ENCODE data around the gene CCDC51.
"Not testable (repeated sequence)": the region's sequence is repeated elsewhere in the genome, so short reads cannot be mapped to it uniquely, and the experiment has no call there.

CCDC51 gene

DNA sequence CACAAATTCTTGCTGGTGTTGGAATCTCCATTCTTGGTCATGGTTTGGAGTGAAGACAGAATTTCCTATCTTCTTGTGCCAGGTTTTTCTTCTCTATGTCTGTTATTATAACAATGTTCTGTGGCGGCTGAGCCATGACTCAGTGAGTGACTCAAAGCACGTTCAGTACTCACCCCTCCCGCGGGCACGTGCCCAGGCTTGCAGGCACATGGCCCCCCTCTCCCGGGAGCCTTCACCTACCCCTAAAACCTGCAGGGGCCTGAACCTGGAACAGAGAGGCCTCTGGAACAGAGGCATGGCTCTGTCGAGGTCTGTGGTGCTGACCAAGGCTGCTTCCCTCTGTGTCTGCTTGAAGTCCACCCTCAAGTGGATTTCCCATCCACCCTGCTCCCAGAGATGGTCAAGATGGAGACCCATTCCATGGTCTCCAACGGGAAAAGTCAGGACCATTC lies 37.6 kb downstream of the CCDC51 start:
- in situ Hi-C loops (cut with HindIII; ENCODE audit: low pct_unique_long_range_greater_than_20kb, low sequenced_read_pairs): no loop called here
- no peak for TF ChIP-seq JUND (IDR thresholded peaks at IDR 0.05; ENCODE audit: low read depth)
- DNase-seq (ENCODE audit: low read depth in 1 of 2, low spot score in 1 of 2): no peak

DNA sequence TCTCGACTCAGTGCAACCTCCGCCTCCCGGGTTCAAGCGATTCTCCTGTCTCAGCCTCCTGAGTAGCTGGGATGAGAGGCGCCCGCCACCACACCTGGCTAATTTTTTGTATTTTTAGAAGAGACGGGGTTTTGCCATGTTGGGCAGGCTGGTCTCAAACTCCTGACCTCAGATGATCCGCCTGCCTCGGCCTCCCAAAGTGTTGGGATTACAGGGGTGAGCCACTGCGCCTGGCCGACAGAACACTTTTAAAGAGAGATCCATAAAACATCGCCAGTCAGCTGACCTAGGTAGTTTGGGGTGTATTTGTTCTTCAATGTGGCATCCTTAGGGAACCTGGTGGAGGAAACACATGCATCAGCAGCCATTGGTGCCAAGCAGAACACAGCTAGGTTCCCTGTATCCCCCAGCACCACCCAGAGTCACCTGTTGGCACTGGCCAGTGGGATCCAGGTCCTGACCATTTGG lies 38.5 kb downstream of the CCDC51 start:
- DNase-seq (ENCODE audit: low read depth in 1 of 2, low spot score in 1 of 2); in situ Hi-C loops (cut with HindIII; ENCODE audit: low pct_unique_long_range_greater_than_20kb, low sequenced_read_pairs): not testable (repeated sequence)

DNA sequence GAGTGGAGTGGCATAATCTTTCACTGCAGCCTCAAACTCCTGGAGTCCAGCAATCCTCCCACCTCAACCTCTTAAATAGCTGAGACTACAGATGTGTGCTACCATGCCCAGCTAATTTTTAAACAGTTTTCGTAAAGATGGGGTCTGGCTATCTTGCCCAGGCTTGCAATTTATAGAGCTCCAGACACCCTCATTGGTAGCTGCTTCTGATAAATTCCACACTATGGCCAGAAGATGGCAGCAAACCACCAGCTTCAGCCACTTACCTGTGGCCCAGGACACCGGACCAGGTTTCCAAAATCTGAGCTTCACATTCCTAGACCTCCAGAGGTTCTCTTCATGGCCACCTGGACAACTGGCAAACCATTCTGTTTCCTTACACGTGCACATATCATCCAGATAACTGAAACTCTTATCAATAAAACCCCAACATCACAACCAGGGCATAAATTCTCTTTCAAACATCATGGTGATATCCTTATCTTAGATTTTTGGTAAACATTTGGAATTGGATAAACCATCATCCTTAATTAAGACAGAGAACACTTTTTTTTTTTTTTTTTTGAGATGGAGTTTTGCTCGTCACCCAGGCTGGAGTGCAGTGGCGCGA lies 39.0 kb downstream of the CCDC51 start:
- peak; percentile 70 to 85 for DNase-seq (ENCODE audit: low read depth in 1 of 2, low spot score in 1 of 2)
- no peak for TF ChIP-seq JUND (IDR thresholded peaks at IDR 0.05; ENCODE audit: low read depth)
- in situ Hi-C loops (cut with HindIII; ENCODE audit: low pct_unique_long_range_greater_than_20kb, low sequenced_read_pairs): no loop called here

DNA sequence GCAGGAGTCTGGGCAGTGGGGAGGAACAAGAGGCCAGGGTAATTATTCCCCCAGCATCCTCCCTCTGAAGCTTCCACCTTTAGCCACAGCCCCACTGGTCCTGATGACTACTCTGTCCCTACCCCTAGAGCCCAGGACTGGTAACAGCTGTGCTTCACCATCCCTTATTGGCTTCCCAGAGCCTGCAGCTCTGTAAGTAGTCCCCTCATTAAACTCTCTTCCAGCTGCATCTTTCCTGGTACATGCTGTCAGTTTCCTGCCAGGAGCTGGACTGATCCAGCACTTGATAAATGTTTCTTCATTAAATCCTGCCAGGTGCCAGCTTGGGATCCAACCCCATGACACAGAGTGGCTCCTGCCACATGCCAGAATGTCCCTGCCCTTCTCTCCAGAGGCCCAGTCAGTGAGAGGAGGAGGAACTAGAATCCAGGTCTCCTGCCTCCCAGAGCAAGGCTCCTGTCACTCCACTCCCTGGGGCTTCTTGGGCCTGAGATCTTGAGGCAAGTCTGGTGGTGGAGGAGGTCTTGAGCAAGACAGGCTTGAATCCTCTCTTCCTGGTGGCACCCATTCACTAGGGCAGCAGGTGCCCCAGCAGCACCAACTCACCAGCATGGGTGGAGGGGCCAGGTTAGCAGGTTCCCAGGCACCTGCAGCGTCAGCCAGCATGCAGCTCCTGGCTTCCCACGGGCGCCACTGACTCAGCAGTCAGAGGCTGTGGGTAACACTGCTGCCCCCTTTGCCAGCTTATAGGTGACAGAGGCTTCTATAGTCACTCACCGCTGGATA lies 40.3 kb downstream of the CCDC51 start:
- in situ Hi-C loops (cut with HindIII; ENCODE audit: low pct_unique_long_range_greater_than_20kb, low sequenced_read_pairs): no loop called here
- peak in 1 of 2 experiments; percentile 75 for DNase-seq (ENCODE audit: low read depth in 1 of 2, low spot score in 1 of 2)
- TF ChIP-seq JUND (IDR thresholded peaks at IDR 0.05; ENCODE audit: low read depth): no peak

DNA sequence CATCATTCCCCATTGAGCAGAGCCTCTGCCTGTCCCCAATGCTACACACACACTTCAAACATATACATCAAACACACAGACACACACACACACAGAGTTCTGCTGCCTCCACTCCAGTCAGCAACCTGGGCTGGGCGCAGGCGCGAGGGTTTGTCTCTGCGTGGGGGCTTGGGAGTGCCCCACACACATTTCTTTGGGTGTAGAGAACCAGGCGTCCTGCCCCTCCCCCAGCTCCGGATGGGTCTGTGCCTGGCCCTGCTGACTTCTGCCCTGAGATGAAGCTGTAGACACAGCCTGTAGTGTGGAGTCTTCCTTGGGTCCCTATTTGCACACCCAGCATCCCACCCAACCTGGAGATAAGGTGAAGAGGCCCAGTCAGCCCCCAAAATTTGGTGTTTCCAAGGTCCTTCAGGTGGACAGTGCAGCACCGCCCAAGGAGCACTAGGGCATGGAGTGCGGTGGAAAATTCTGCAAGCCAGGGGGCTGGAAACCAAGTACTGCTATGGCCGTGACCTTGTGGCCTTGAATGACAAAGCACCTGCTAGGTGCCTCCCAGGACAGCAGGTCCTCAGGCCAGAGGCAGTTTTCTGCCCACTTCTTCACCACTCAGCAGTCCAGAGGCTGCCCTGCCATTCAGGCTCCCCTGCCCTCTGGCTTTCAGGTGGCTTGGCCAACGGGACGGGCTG lies 41.1 kb downstream of the CCDC51 start:
- in situ Hi-C loops (cut with HindIII; ENCODE audit: low pct_unique_long_range_greater_than_20kb, low sequenced_read_pairs): no loop called here
- no peak for TF ChIP-seq JUND (IDR thresholded peaks at IDR 0.05; ENCODE audit: low read depth)

DNA sequence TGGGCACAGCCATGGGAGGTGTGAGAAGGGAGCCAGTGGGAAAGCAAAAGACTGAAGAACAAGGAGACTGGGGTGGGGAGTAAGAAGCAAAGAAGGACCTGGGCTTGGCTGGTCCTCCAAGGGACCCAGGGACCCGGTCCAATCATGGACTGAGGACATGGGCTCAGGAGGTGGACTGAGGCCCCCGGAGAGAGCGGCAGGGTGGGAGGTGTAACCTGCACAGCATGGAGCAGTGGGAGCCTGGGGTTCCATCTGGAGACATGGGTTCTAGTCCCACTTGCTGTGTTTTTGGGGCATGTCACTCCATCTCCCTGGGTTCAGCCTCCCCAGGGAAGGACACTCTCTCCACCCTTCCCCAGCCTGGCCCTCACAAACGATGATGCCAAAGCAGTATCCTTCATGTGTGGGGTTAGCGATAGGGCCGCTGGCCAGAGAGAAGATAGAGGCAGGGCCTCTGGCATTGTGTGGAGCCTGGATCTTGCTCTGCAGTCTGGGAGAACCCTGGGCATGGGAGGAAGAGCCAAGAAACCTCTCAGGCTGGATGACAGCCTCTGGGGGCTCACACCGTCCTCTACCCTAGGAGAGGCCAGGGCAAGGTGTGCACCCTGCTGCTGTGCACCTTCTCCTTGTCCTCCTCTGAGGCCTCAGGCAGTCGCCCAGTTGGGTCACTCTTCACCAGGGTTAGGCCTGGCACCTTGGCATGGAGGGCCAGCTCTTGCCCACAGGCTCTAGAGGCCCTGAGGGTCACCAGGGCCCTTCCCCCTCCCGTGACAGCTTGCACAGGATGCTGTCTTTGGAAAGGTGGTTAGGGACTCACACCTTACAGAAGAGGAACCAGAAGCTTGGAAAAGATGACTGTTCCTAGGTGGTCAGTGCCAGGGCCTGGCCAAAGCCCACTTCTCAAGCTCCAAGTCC lies 41.9 kb downstream of the CCDC51 start:
- TF ChIP-seq JUND (IDR thresholded peaks at IDR 0.05; ENCODE audit: low read depth): no peak
- DNase-seq (ENCODE audit: low read depth in 1 of 2, low spot score in 1 of 2): no peak
- in situ Hi-C loops (cut with HindIII; ENCODE audit: low pct_unique_long_range_greater_than_20kb, low sequenced_read_pairs): no loop called here

More for the DNA sequence above, 41.1 kb downstream of the CCDC51 start:
- DNase-seq (ENCODE audit: low read depth in 1 of 2, low spot score in 1 of 2): peak in 1 of 2 experiments; percentile 3

DNA sequence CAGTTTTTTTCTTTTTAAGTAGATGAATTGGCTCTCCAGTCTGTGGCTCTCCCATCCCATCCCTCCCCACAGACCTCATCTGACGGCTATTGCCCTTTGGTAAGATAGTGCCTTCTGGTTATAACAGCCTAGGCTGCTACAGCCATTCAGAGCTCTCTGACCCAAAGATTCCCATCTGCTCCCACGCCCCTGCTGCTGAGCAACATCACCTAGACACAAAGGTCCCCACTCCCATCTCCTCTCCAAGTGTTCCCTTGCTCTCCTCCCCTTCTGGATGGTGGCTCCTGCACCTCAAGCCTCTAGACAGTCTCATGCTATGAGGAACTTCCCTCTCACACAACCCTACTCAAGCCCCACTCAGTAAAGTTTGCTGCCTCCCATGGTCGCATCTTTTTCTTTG lies 44.2 kb downstream of the CCDC51 start:
- TF ChIP-seq JUND (IDR thresholded peaks at IDR 0.05; ENCODE audit: low read depth): no peak
- in situ Hi-C loops (cut with HindIII; ENCODE audit: low pct_unique_long_range_greater_than_20kb, low sequenced_read_pairs): no loop called here

DNA sequence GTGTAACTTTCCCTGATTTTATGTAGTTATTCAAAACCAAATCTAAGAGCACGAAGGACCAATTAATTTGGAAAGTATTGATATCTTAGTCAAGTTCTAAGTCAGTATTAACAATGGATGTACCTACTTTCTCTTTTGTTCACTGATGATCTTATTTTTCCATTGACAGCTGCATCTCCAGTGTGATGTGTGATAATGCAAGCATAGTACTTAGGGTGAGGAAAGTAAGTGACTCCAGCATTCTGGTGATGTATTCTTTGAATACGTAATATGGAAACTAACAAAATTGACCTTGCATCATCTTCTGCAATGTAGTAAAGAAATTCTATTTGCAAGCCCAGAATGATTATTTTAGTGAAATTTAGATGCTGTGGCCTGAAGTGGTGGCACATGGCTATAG lies 45.5 kb downstream of the CCDC51 start:
- no peak for DNase-seq (ENCODE audit: low read depth in 1 of 2, low spot score in 1 of 2)
- TF ChIP-seq JUND (IDR thresholded peaks at IDR 0.05; ENCODE audit: low read depth): no peak
- in situ Hi-C loops (cut with HindIII; ENCODE audit: low pct_unique_long_range_greater_than_20kb, low sequenced_read_pairs): no loop called here

More for the DNA sequence above, 44.2 kb downstream of the CCDC51 start:
- no peak for DNase-seq (ENCODE audit: low read depth in 1 of 2, low spot score in 1 of 2)

DNA sequence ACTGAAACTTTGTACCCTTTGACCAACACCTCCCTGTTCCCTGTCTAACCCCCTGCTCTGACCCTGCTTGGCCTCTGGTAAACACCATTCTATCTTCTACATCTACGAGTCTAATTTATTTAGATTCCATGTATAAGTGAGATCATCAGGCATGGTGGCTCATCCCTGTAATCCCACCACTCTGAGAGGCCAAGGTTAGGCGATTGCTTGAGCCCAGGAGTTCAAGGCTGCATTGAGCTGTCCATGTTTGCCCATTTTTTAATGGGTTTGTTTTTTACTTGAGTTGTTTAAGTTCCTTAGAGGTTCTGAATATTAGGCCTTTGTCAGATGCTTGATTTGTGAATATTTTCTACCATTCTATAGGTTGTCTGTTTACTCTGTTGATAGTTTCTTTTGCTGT lies 51.0 kb downstream of the CCDC51 start:
- TF ChIP-seq JUND (IDR thresholded peaks at IDR 0.05; ENCODE audit: low read depth): no peak
- DNase-seq (ENCODE audit: low read depth in 1 of 2, low spot score in 1 of 2): no peak
- in situ Hi-C loops (cut with HindIII; ENCODE audit: low pct_unique_long_range_greater_than_20kb, low sequenced_read_pairs): no loop called here

DNA sequence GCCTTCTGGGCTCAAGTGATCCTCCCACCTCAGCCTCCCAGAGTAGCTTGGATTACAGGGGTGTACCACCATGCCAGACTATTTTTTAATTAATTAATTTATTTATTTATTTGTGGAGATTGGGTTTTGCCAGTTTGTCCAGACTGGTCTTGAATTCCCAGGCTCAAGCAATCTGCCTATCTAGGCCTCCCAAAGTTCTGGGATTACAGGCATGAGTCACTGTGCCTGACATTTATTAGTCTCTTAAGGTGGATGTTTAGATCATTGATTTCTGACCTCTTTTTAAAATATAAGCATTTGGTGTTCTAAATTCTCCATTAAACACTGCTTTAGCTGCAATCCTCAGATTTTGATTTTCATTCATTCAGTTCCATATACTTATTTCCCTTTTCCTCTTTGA lies 52.3 kb downstream of the CCDC51 start:
- no peak for TF ChIP-seq JUND (IDR thresholded peaks at IDR 0.05; ENCODE audit: low read depth)
- DNase-seq (ENCODE audit: low read depth in 1 of 2, low spot score in 1 of 2): no peak
- in situ Hi-C loops (cut with HindIII; ENCODE audit: low pct_unique_long_range_greater_than_20kb, low sequenced_read_pairs): no loop called here
